DMS153 treated with DMSO at 0.1 percent for 48 hours (cell line): ENCODE measurements around the gene THRA.

Experiments
- DNase-seq: peaks from one replicate; lab custom pipeline; 2025; ENCODE audit not compliant: unreplicated experiment; lab: John Stamatoyannopoulos, UW

Gene THRA

GRCh38 chr17:40064971-40065768, 2.4 kb downstream of the THRA start:
- DNase-seq, result no peak

- no peak for DNase-seq
Observed at GRCh38 chr17:40065769-40066510, 3.2 kb downstream of the THRA start.

GRCh38 chr17:40067710-40068109, 4.9 kb downstream of the THRA start:
- no peak for DNase-seq

- no peak for DNase-seq
Observed at GRCh38 chr17:40068129-40068581, 5.4 kb downstream of the THRA start.

GRCh38 chr17:40068584-40068916, 5.8 kb downstream of the THRA start:
- no peak for DNase-seq

GRCh38 chr17:40068917-40069750, 6.4 kb downstream of the THRA start:
- DNase-seq, result peak; percentile 62

GRCh38 chr17:40069751-40070708, 7.3 kb downstream of the THRA start:
- DNase-seq, result peak; percentile 73

GRCh38 chr17:40070709-40071312, 8.0 kb downstream of the THRA start:
- no peak for DNase-seq

- DNase-seq, result peak; percentile 21
Observed at GRCh38 chr17:40071313-40072039, 8.7 kb downstream of the THRA start.

- DNase-seq, result peak; percentile 94
Observed at GRCh38 chr17:40072040-40072734, 9.4 kb downstream of the THRA start.

GRCh38 chr17:40072735-40073346, 10.1 kb downstream of the THRA start:
- no peak for DNase-seq

- DNase-seq, result no peak
Observed at GRCh38 chr17:40073454-40074174, 10.8 kb downstream of the THRA start.

- DNase-seq, result no peak
Observed at GRCh38 chr17:40074175-40074512, 11.4 kb downstream of the THRA start.

- DNase-seq, result no peak
Observed at GRCh38 chr17:40074871-40075200, 12.1 kb downstream of the THRA start.

- peak; percentile 83 for DNase-seq
Observed at GRCh38 chr17:40075201-40075941, 12.6 kb downstream of the THRA start.

- no peak for DNase-seq
Observed at GRCh38 chr17:40075942-40076498, 13.3 kb downstream of the THRA start.

GRCh38 chr17:40076591-40076990, 13.8 kb downstream of the THRA start:
- no peak for DNase-seq
